HG03060 (cell line): ENCODE data around the gene ZNF219.
"Not testable (repeated sequence)": the region's sequence is repeated elsewhere in the genome, so short reads cannot be mapped to it uniquely, and the experiment has no call there.

Source experiments
- ATAC-seq: cut with Tn5 transposase; IDR thresholded peaks from one replicate; pipeline ENCODE4 v1.9.1; 2021; ENCODE audit warnings: low read depth, moderate number of reproducible peaks; ENCODE audit not compliant: unreplicated experiment

Gene ZNF219

DNA sequence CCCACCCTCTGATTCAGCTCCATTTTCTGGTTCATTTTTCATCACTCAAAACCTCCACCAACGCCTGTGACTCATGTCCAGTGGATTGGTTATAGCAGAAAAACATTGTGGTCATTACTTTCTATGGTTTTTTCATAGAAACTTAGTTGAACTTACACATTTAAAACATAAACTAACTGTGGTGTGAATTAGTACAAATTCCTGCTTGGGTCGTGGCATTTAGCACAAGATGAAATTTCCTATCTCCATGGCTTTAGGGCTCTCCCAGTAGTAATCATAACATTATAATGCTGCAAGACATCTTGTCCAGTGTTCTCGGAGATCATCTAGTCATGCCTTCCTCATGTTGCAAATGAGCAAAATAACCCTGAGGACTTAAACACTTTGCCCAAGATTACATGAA lies 49.2 kb downstream of the ZNF219 start:
- no peak for ATAC-seq

- no peak for ATAC-seq
Measured at GRCh38 chr14:21048638-21049037, 49.8 kb downstream of the ZNF219 start.

DNA sequence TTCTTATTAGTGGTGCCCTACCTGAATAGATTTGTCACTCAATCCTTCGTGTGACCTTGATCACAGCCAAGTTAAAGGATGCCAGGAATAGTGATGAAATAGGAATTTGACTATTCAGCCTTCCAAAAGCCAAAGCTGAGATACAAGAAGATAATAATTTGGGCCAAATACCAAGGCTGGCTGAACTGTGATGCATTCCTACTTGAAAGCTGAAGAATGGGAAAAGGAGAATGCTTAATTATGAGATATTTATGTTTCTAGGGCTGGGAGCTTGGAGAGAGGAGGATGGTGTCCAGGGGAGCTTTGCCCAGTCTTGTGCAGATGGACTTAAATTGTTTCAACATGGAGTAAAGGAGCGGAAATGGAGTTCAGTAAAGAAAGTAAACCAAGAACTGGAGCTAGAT lies 51.1 kb downstream of the ZNF219 start:
- ATAC-seq: no peak

DNA sequence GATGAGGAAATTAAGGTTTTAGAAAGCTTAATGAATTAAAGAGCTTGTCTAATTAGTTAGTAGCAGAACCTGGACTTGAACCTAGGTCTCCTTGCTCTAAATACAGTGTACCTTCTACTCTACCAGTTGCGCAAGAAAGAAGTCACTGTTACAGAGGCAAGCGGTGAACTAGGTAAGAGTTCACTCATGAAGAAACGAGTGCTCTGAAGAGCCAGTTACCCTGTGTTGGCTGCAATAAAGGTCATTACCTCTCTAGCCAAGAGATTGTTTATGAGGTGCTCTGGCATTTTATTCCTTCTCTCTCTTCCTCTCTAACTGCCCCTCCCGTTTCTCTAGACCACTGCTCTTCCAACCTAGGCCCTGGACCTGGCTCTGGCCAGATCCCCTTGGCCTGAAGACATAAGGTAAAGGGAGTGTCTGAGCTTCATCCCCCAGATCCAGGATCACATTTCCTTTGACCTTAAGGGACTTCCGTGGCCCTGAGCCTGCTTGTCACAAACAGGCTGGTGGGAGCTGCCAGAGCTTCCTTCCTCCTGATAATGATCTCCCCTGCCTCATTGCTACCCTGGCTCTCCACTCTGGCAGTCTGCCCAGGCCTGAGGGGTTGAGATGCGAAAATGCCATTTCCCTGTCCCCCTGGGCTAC lies 54.4 kb downstream of the ZNF219 start:
- ATAC-seq: no peak

- ATAC-seq: no peak
Measured at GRCh38 chr14:21043387-21043973, 55.0 kb downstream of the ZNF219 start.

- no peak for ATAC-seq
Measured at GRCh38 chr14:21042918-21043317, 55.5 kb downstream of the ZNF219 start.

GRCh38 chr14:21041676-21042433 lies 56.6 kb downstream of the ZNF219 start, which contains the start of gene RNASE7:
RNASE7 (plus strand) TSS chr14:21042362; CDS start chr14:21042993, 631 bp downstream.
- no peak for ATAC-seq

DNA sequence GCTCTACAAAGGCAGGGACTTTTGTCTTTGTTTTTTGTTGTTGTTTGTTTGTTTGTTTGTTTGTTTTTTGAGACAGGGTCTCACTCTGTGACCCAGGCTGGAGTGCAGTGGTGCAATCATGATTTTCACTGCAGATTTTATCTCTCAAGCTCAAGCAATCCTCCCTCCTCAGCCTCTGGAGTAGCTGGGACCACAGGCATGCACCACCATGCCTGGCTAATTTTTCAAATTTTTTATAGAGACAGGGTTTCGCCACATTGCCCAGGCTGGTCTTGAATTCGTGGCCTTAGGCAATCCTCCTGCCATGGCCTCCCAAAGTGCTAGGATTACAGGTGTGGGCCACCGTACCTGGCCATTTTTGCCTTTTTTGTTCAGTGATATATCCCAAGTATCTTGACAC lies 57.5 kb downstream of the ZNF219 start:
- ATAC-seq: not testable (repeated sequence)

DNA sequence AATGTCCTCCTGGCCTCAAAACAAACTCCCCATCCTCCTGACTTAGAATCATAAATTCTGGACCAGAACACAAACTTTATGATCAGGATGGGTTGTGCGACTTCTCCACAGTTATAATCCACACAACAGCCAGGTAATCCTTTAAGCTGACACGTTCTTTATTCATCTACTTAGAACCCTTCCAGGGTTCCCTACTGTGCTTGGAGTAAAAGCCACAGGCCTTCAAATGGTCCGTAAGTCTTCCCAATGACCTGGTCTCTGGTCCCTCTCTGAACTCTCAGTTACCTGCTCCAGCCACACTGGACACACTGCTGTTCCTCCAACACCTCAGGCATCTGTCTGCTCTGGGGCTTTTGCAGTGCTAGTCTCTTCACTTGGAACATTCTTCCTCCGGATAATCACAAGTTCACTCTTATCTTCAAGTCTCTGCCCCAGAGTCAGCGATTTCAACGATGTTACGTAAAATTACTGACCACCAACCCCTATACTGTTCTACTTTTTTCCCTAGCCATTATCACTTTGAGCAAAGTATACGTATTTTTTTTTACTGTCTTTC lies 58.0 kb downstream of the ZNF219 start:
- no peak for ATAC-seq
